Cardiac atrium fibroblast (primary cell): ENCODE results near the gene HTR1B. TPM values are rescaled to one million over a fixed set of nuclear protein-coding genes. Genes with fewer than 3 reads are reported as not detected.

Experiments
- total RNA-seq: library from RNA; depleted of rRNA; stranded (reverse); fragments of >200 nt; gene quantifications from 2 replicates; pipeline ENCODE4 v1.2.3, GENCODE V29; 2015

The HTR1B gene
- total RNA-seq = 0.49 and 1.4 TPM in 2 replicates

GRCh38 chr6:77463308-77463860 is at the start of gene HTR1B:
TSS of gene HTR1B (minus strand) at chr6:77463491. CDS start at chr6:77463403, 88 bp downstream.

Other genes with a start within 250 kb of the HTR1B start
- not detected in 2 replicates for gene MEI4, start 189.5 kb upstream of the HTR1B start, total RNA-seq